Astrocyte (in vitro differentiated cells and primary cell): Measurements from ENCODE around the gene PHB1. TPM values are rescaled to one million over a fixed set of nuclear protein-coding genes. Genes with fewer than 3 reads are reported as not detected.

Source experiments
- DNase-seq: peaks from one replicate; pipeline ENCODE4 v3.0.0-alpha.2; 2010; ENCODE audit warnings: low read depth
- FAIRE-seq: peaks from 2 replicates; lab custom pipeline; 2011; peaks lifted over from hg19 to GRCh38; lab: Jason Lieb, UNC
- H2AFZ ChIP-seq: 2 replicates; pipeline ENCODE4 v1.6.0; 2012; ENCODE audit warnings: low read depth, low read length, inconsistent platforms
- H3K27ac ChIP-seq: 2 replicates; pipeline ENCODE4 v1.5.1; 2011; ENCODE audit warnings: low read depth, low read length, inconsistent platforms
- H3K27me3 ChIP-seq: 2 replicates; pipeline ENCODE4 v1.6.0; 2011; ENCODE audit warnings: low read length, inconsistent platforms; ENCODE audit not compliant: insufficient read depth
- H3K36me3 ChIP-seq: 2 replicates; pipeline ENCODE4 v1.5.1; 2011; ENCODE audit warnings: low read length, inconsistent platforms; ENCODE audit not compliant: insufficient read depth
- H3K4me1 ChIP-seq: 2 replicates; pipeline ENCODE4 v1.5.1; 2011; ENCODE audit warnings: low read length, inconsistent platforms; ENCODE audit not compliant: insufficient read depth
- H3K4me2 ChIP-seq: 2 replicates; pipeline ENCODE4 v1.6.0; 2012; ENCODE audit warnings: low read length, inconsistent platforms
- H3K4me3 ChIP-seq: 2 replicates; pipeline ENCODE4 v1.5.1; 2011; ENCODE audit warnings: low read depth, mild to moderate bottlenecking, low read length, inconsistent platforms; ENCODE audit not compliant: insufficient read depth
- H3K79me2 ChIP-seq: 2 replicates; pipeline ENCODE4 v1.6.0; 2012; ENCODE audit warnings: mild to moderate bottlenecking, low read length, inconsistent platforms; ENCODE audit not compliant: insufficient read depth
- H3K9ac ChIP-seq: 2 replicates; pipeline ENCODE4 v1.6.0; 2012; ENCODE audit warnings: mild to moderate bottlenecking, low read length, inconsistent platforms
- H3K9me3 ChIP-seq: 2 replicates; pipeline ENCODE4 v1.5.1; 2012; ENCODE audit warnings: low read depth, mild to moderate bottlenecking, low read length, inconsistent platforms; ENCODE audit not compliant: insufficient read depth
- H4K20me1 ChIP-seq: 2 replicates; pipeline ENCODE4 v1.6.0; 2012; ENCODE audit warnings: low read length, inconsistent platforms; ENCODE audit not compliant: insufficient read depth
- H3K27ac Mint-ChIP-seq: one replicate; pipeline ENCODE4 v1.8.0; 2021; ENCODE audit warnings: mild to moderate bottlenecking, mixed read lengths; ENCODE audit not compliant: unreplicated experiment
- H3K27me3 Mint-ChIP-seq: one replicate; pipeline ENCODE4 v1.8.0; 2021; ENCODE audit warnings: low read depth, mixed read lengths; ENCODE audit not compliant: unreplicated experiment
- H3K36me3 Mint-ChIP-seq: one replicate; pipeline ENCODE4 v1.8.0; 2021; ENCODE audit warnings: low read depth, mixed read lengths; ENCODE audit not compliant: unreplicated experiment
- H3K4me1 Mint-ChIP-seq: one replicate; pipeline ENCODE4 v1.8.0; 2021; ENCODE audit warnings: low read depth, mixed read lengths; ENCODE audit not compliant: unreplicated experiment
- H3K4me3 Mint-ChIP-seq: one replicate; pipeline ENCODE4 v1.8.0; 2021; ENCODE audit warnings: mild to moderate bottlenecking, moderate library complexity, mixed read lengths; ENCODE audit not compliant: unreplicated experiment
- H3K9me3 Mint-ChIP-seq: one replicate; pipeline ENCODE4 v1.8.0; 2021; ENCODE audit warnings: mild to moderate bottlenecking, mixed read lengths; ENCODE audit not compliant: unreplicated experiment
- CTCF ChIP-seq: IDR thresholded peaks from 2 replicates; pipeline ENCODE4 v1.5.1; 2011; ENCODE audit warnings: low read depth, mild to moderate bottlenecking, inconsistent platforms, low read length, moderate library complexity; ENCODE audit not compliant: insufficient read depth
- EZH2 ChIP-seq: IDR thresholded peaks from 2 replicates; pipeline ENCODE4 v1.6.1; 2012; ENCODE audit warnings: mild to moderate bottlenecking, low read length, inconsistent platforms; ENCODE audit not compliant: insufficient read depth
- total RNA-seq: library from RNA; stranded (reverse); gene quantifications from 2 replicates; pipeline ENCODE4 v1.2.1, GENCODE V29; 2021

Gene PHB1
- total RNA-seq, 1 donor from 2014 or later: 227 TPM

- no peak overlapping the region for H3K4me2 ChIP-seq
- H3K27me3 Mint-ChIP-seq: no peaks in the 10 kb centered on the region
- no peak overlapping the region for H3K4me3 ChIP-seq
- FAIRE-seq (no peak), DNase-seq (no peak)
- peaks cover 3% of the 10 kb centered on the region for H3K4me1 Mint-ChIP-seq
- H3K4me1 ChIP-seq: no peaks in the 10 kb centered on the region
- H3K9ac ChIP-seq: no peak overlapping the region
- peaks cover 26% of the 10 kb centered on the region for H3K36me3 Mint-ChIP-seq
- no peak overlapping the region for H3K4me3 Mint-ChIP-seq
- H3K9me3 ChIP-seq: no peaks in the 10 kb centered on the region
- peaks cover 25% of the 10 kb centered on the region for H4K20me1 ChIP-seq
- H3K79me2 ChIP-seq: no peaks in the 10 kb centered on the region
- H3K36me3 ChIP-seq: peaks cover 55% of the 10 kb centered on the region
- no peaks in the 10 kb centered on the region for H3K9me3 Mint-ChIP-seq
- no peak for TF ChIP-seq CTCF
- TF ChIP-seq EZH2: no peak
- H3K27me3 ChIP-seq: no peaks in the 10 kb centered on the region
- no peak overlapping the region for H3K27ac Mint-ChIP-seq
- H2AFZ ChIP-seq: no peak overlapping the region
- no peak overlapping the region for H3K27ac ChIP-seq
These were observed 7.6 kb downstream of the PHB1 start for GRCh38 chr17:49407086-49407485.

GRCh38 chr17:49406421-49407061 is 8.1 kb downstream of the PHB1 start:
- Histone ChIP-seq H3K79me2 (no peaks in the 10 kb centered on the region), H4K20me1 (peaks cover 22% of the 10 kb centered on the region), H2AFZ (no peak overlapping the region), H3K36me3 (peaks cover 51% of the 10 kb centered on the region), H3K4me2 (no peak overlapping the region), H3K9ac (no peak overlapping the region), H3K27me3 (no peaks in the 10 kb centered on the region), H3K4me1 (no peaks in the 10 kb centered on the region), H3K4me3 (no peak overlapping the region), H3K27ac (no peak overlapping the region), H3K9me3 (no peaks in the 10 kb centered on the region)
- Mint-ChIP-seq H3K4me3 (no peak overlapping the region), H3K9me3 (no peaks in the 10 kb centered on the region), H3K4me1 (peaks cover 3% of the 10 kb centered on the region), H3K36me3 (peaks cover 23% of the 10 kb centered on the region), H3K27ac (no peak overlapping the region), H3K27me3 (no peaks in the 10 kb centered on the region)
- FAIRE-seq: no peak
- TF ChIP-seq EZH2 (no peak), CTCF (no peak)
- no peak for DNase-seq

- Mint-ChIP-seq H3K27me3 (no peaks in the 10 kb centered on the region), H3K4me3 (no peak overlapping the region), H3K9me3 (no peaks in the 10 kb centered on the region), H3K27ac (no peak overlapping the region), H3K36me3 (peaks cover 25% of the 10 kb centered on the region), H3K4me1 (peaks cover 4% of the 10 kb centered on the region)
- no peaks in the 10 kb centered on the region for H3K9me3 ChIP-seq
- no peaks in the 10 kb centered on the region for H3K4me1 ChIP-seq
- no peak overlapping the region for H3K27ac ChIP-seq
- no peak for TF ChIP-seq CTCF
- no peak for TF ChIP-seq EZH2
- H3K9ac ChIP-seq: no peak overlapping the region
- FAIRE-seq (no peak), DNase-seq (no peak)
- H2AFZ ChIP-seq: no peak overlapping the region
- peaks cover 39% of the 10 kb centered on the region for H3K36me3 ChIP-seq
- H3K79me2 ChIP-seq: no peaks in the 10 kb centered on the region
- H4K20me1 ChIP-seq: peaks cover 13% of the 10 kb centered on the region
- no peak overlapping the region for H3K4me3 ChIP-seq
- H3K27me3 ChIP-seq: no peaks in the 10 kb centered on the region
- no peak overlapping the region for H3K4me2 ChIP-seq
These were observed 9.8 kb downstream of the PHB1 start for GRCh38 chr17:49404906-49405305.
